Measurements from ENCODE around the gene C1S.

- TF ChIP-seq CTCF (IDR thresholded peaks at IDR 0.05; ENCODE audit: borderline replicate concordance, extremely low read depth, low read length, poor library complexity, severe bottlenecking), result no peak
- TF ChIP-seq EZH2 (IDR thresholded peaks at IDR 0.05; ENCODE audit: borderline replicate concordance, low read depth, low read length, severe bottlenecking), result no peak
These were observed 6.6 kb downstream of the C1S start for GRCh38 chr12:7067096-7067495.
